HCT116 (cell line): ENCODE measurements around the gene KDM2B. TPM values are rescaled to one million over a fixed set of nuclear protein-coding genes. Genes with fewer than 3 reads are reported as not detected.

ENCODE experiments used
- ATAC-seq: fragments of 200-7000 bp; cut with Tn5 transposase; 2 replicates; pipeline ENCODE4 v1.9.1; 2020; ENCODE audit warnings: mild to moderate bottlenecking, moderate library complexity
- BruUV-seq: library from RNA; stranded (reverse); fragments of 400-500 nt; replicated peaks from 2 replicates; lab custom pipeline; 2021; lab: Mats Ljungman, UMichigan
- CTCF ChIA-PET: fragments of 300-600 bp; sonication (Branson Sonifier 250); formaldehyde crosslinking; loops from one replicate; lab custom pipeline; 2021; ENCODE audit warnings: antibody characterized with exemption; lab: Charles Lee
- POLR2A ChIA-PET: fragments of 300-600, 350-600 bp; sonication (Branson Sonifier 250); formaldehyde crosslinking; loops from one replicate; lab custom pipeline; 2021; ENCODE audit warnings: antibody characterized with exemption; lab: Charles Lee
- RAD21 ChIA-PET, 2 experiments: fragments of 300-600 bp; sonication (Branson Sonifier 250); formaldehyde crosslinking; loops; one replicate each; lab custom pipeline; 2023; ENCODE audit warnings: low total read pairs in 2 of 2; ENCODE audit not compliant: uncharacterized antibody in 2 of 2, unreplicated experiment in 2 of 2, low non-redundant PET in 1 of 2; lab: Charles Lee
- DNase-seq: peaks from one replicate; pipeline ENCODE4 v3.0.0-alpha.2; 2010; ENCODE audit warnings: low read depth, low spot score
- H2AFZ ChIP-seq: fragments of 200-600 bp; shearing (Covaris generic), sonication (generic); 2 replicates; pipeline ENCODE4 v1.6.1; 2017; ENCODE audit warnings: low read depth, mixed run types, mixed read lengths, antibody characterized with exemption, low read length; ENCODE audit not compliant: poor library complexity, severe bottlenecking
- H3K27ac ChIP-seq: 2 replicates; pipeline ENCODE4 v1.5.1; 2012; ENCODE audit warnings: low read depth, low read length
- H3K27me3 ChIP-seq: fragments of 200-600 bp; sonication (generic); 2 replicates; pipeline ENCODE4 v1.6.1; 2016; ENCODE audit warnings: mixed run types, low read length, mixed read lengths; ENCODE audit not compliant: insufficient read depth
- H3K36me3 ChIP-seq, 2 experiments: fragments of 200-500 bp in 1 of 2; fragments of 200-600 bp in 1 of 2; sonication (Bioruptor generic) in 1 of 2; sonication (generic) in 1 of 2; 2 replicates each; pipeline versions ENCODE4 v1.5.1 to v1.6.1; 2014 to 2016; ENCODE audit warnings: low read length in 2 of 2, inconsistent platforms in 1 of 2, mixed read lengths in 1 of 2, mixed run types in 1 of 2; ENCODE audit not compliant: insufficient read depth in 2 of 2, control insufficient read depth in 1 of 2
- H3K4me1 ChIP-seq, 2 experiments: fragments of 200-600 bp in 1 of 2; sonication (generic) in 1 of 2; 2 replicates each; pipeline versions ENCODE4 v1.5.1 to v1.6.1; 2012 to 2017; ENCODE audit warnings: low read length in 2 of 2, inconsistent platforms in 1 of 2, mild to moderate bottlenecking in 1 of 2, mixed read lengths in 1 of 2, mixed run types in 1 of 2, moderate library complexity in 1 of 2; ENCODE audit not compliant: insufficient read depth in 2 of 2, control insufficient read depth in 1 of 2
- H3K4me2 ChIP-seq: fragments of 200-600 bp; sonication (generic); 2 replicates; pipeline ENCODE4 v1.6.1; 2017; ENCODE audit warnings: mixed run types, low read length, mixed read lengths
- H3K4me3 ChIP-seq, 2 experiments: fragments of 200-600 bp in 1 of 2; sonication (generic) in 1 of 2; replicated peaks in 1 of 2; 2 replicates each; pipeline ENCODE4 v1.5.1; 2011 to 2016; ENCODE audit warnings: low read length in 2 of 2, control low read depth in 1 of 2, low read depth in 1 of 2, mild to moderate bottlenecking in 1 of 2, mixed read lengths in 1 of 2, mixed run types in 1 of 2
- H3K79me2 ChIP-seq: fragments of 200-600 bp; sonication (generic); 2 replicates; pipeline ENCODE4 v1.6.1; 2017; ENCODE audit warnings: mild to moderate bottlenecking, mixed run types, low read length, moderate library complexity, mixed read lengths; ENCODE audit not compliant: insufficient read depth
- H3K9ac ChIP-seq: fragments of 200-600 bp; sonication (generic); 2 replicates; pipeline ENCODE4 v1.6.1; 2016; ENCODE audit warnings: low read length, mixed read lengths
- H3K9me2 ChIP-seq: fragments of 200-600 bp; sonication (generic), shearing (Covaris generic); 2 replicates; pipeline ENCODE4 v1.6.1; 2017; ENCODE audit warnings: mixed run types, mild to moderate bottlenecking, moderate library complexity; ENCODE audit not compliant: insufficient read depth
- H3K9me3 ChIP-seq, 2 experiments: fragments of 200-500 bp in 1 of 2; fragments of 200-600 bp in 1 of 2; sonication (Bioruptor generic) in 1 of 2; sonication (generic) in 1 of 2; 2 replicates each; pipeline ENCODE4 v1.6.1; 2014 to 2017; ENCODE audit warnings: low read length in 2 of 2, mixed read lengths in 2 of 2, inconsistent platforms in 1 of 2, low read depth in 1 of 2, mild to moderate bottlenecking in 1 of 2, mixed run types in 1 of 2, moderate library complexity in 1 of 2; ENCODE audit not compliant: control insufficient read depth in 1 of 2, insufficient read depth in 1 of 2
- H4K20me1 ChIP-seq: fragments of 200-600 bp; sonication (generic), shearing (Covaris generic); 2 replicates; pipeline ENCODE4 v1.6.1; 2017; ENCODE audit warnings: mixed run types, mild to moderate bottlenecking, moderate library complexity; ENCODE audit not compliant: insufficient read depth
- CBX3 ChIP-seq: IDR thresholded peaks from 2 replicates; pipeline ENCODE4 v1.6.1; 2012; ENCODE audit warnings: low read depth
- ELF1 ChIP-seq: IDR thresholded peaks from 2 replicates; pipeline ENCODE4 v1.6.1; 2012; ENCODE audit warnings: low read depth, borderline replicate concordance
- POLR2AphosphoS5 ChIP-seq: IDR thresholded peaks from 2 replicates; pipeline ENCODE4 v1.6.1; 2011; ENCODE audit warnings: mild to moderate bottlenecking, low read depth, low read length, moderate library complexity
- SP1 ChIP-seq: IDR thresholded peaks from 2 replicates; pipeline ENCODE4 v1.6.1; 2012; ENCODE audit warnings: low read depth
- TCF7L2 ChIP-seq: IDR thresholded peaks from 2 replicates; pipeline ENCODE4 v1.7.0; 2011; ENCODE audit warnings: borderline replicate concordance, inconsistent platforms; ENCODE audit not compliant: insufficient read depth, insufficient read length; ENCODE audit errors: extremely low read depth
- ZFX ChIP-seq: fragments of 450-650 bp; IDR thresholded peaks from 2 replicates; pipeline ENCODE4 v1.6.1; 2017
- intact Hi-C: fragments of 100-400 bp; cut with micrococcal nuclease; formaldehyde crosslinking; loops from 2 replicates; pipeline ENCODE4 v1.10.0; 2022
- total RNA-seq: library from RNA; stranded (reverse); gene quantifications from one replicate; pipeline ENCODE4 v1.2.1, GENCODE V29; 2021; ENCODE audit not compliant: unreplicated experiment

The KDM2B gene
- total RNA-seq, 1 experiment from 2014 or later: 36.7 TPM

- ATAC-seq: no peak
- CTCF ChIA-PET: interaction anchor here (1.2 kb wide), 1 partner anchor 30 kb away, joined by 3 read pairs; no protein-coding TSS in a partner anchor
- no peaks in the 10 kb centered on the region for H3K36me3 ChIP-seq
- POLR2A ChIA-PET: no interaction called here
- H3K4me2 ChIP-seq: peak overlapping the region; percentile 56
- H3K4me3 ChIP-seq: no peak overlapping the region
- H3K79me2 ChIP-seq: no peaks in the 10 kb centered on the region
- H2AFZ ChIP-seq: no peak overlapping the region
- RAD21 ChIA-PET: no interaction called here
- TF ChIP-seq POLR2AphosphoS5: no peak
- TF ChIP-seq TCF7L2: peak; percentile 10
- peaks cover 13 to 29% of the 10 kb centered on the region in 2 experiments for H3K4me1 ChIP-seq
- no peak overlapping the region for H3K27ac ChIP-seq
- BruUV-seq: no TSS peak
- no peaks in the 10 kb centered on the region for H3K27me3 ChIP-seq
- no peak for DNase-seq
- H3K9me3 ChIP-seq: no peaks in the 10 kb centered on the region
- intact Hi-C loops: no loop called here
- no peak overlapping the region for H3K9ac ChIP-seq
- H4K20me1 ChIP-seq: no peaks in the 10 kb centered on the region
- no peaks in the 10 kb centered on the region for H3K9me2 ChIP-seq
Observed at GRCh38 chr12:121582583-121583333, 1.9 kb upstream of the KDM2B start.

- H3K9me3 ChIP-seq: no peaks in the 10 kb centered on the region
- H3K9me2 ChIP-seq: no peaks in the 10 kb centered on the region
- ChIA-PET POLR2A (no interaction called here), RAD21 (no interaction called here), CTCF (no interaction called here)
- H3K79me2 ChIP-seq: no peaks in the 10 kb centered on the region
- no peak overlapping the region for H3K4me3 ChIP-seq
- DNase-seq (no peak), ATAC-seq (no peak)
- no peaks in the 10 kb centered on the region for H3K27me3 ChIP-seq
- no peaks in the 10 kb centered on the region for H4K20me1 ChIP-seq
- H3K27ac ChIP-seq: no peak overlapping the region
- H3K9ac ChIP-seq: no peak overlapping the region
- intact Hi-C loops: loop anchor here (2.0 kb wide), 1 partner anchor 15 kb away; no protein-coding TSS in a partner anchor
- H3K36me3 ChIP-seq: no peaks in the 10 kb centered on the region
- TF ChIP-seq CBX3 (no peak), POLR2AphosphoS5 (no peak), SP1 (no peak), ZFX (no peak), ELF1 (no peak)
- no peak overlapping the region for H2AFZ ChIP-seq
- peak overlapping the region; percentile 56; the same call in 1 of the 2 replicates for H3K4me2 ChIP-seq
- no TSS peak for BruUV-seq
- H3K4me1 ChIP-seq: peaks cover 13 to 29% of the 10 kb centered on the region in 2 experiments
Observed at GRCh38 chr12:121581686-121582429, 1.0 kb upstream of the KDM2B start.
